OCI-LY7 (cell line): ENCODE results near the gene IL1RL2.

Experiments used
- CTCF ChIP-seq: fragments of 200-600 bp; sonication (generic); conservative IDR thresholded peaks from 2 replicates; pipeline ENCODE4 v1.5.1; 2014; ENCODE audit warnings: mild to moderate bottlenecking, antibody characterized with exemption, low read length, moderate library complexity, mixed read lengths
- EZH2phosphoT487 ChIP-seq: fragments of 200-600 bp; sonication (generic); IDR thresholded peaks from 2 replicates; pipeline ENCODE4 v1.6.1; 2018; ENCODE audit warnings: low read depth, borderline replicate concordance, mild to moderate bottlenecking, mixed run types, antibody characterized with exemption, low read length, moderate library complexity, mixed read lengths

DNA sequence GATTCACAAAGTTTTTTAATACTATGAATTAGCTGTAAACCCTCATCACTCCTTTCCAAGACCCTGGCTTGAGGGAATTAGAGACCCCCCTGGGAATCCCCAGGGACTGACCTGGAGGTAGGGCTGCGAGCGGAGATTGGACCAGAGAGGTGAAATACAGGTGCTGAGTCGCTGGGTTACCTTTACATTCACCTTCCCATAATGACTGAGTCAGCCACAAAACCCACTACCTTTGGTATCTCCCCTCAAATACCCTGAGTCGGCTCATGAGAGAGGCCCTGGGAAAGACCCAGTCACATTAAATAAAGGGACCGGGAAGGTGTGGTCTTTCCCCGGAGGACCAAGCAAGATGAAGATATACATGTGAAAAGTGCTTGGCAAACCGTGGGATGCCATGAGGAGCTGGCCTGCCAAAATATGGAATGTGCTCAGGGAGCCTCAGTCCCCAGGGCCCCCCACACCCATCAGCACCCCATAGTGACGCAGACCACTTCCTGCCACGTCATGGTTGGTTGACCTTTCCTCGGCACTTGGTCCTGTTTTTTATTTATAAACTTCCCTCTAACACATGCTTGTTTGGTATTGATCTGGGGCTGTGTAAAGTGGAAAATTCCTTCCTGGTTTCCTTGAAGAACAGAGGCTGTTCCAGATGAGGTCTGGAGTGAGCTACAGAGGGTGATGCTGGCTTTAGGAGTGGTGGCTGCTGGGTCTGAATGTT lies 51.4 kb downstream of the IL1RL2 start:
- no peak for TF ChIP-seq CTCF
- TF ChIP-seq EZH2phosphoT487, result no peak
